Activated B cell treated with CpG ODN at 0.5 μM for 24 hours (primary cell): ENCODE measurements around the gene PARK7. TPM values are rescaled to one million over a fixed set of nuclear protein-coding genes. Genes with fewer than 3 reads are reported as not detected.

Experiments used
- ATAC-seq: fragments of 200-7000 bp; cut with Tn5 transposase; one replicate; pipeline ENCODE4 v1.10.0; 2021; ENCODE audit warnings: low read depth, mild to moderate bottlenecking, moderate library complexity
- CTCF ChIA-PET: fragments of 350-600 bp; sonication (Branson Sonifier 250); formaldehyde crosslinking; loops from one replicate; lab custom pipeline; 2021; ENCODE audit warnings: antibody characterized with exemption; lab: Charles Lee
- POLR2A ChIA-PET: fragments of 350-600 bp; sonication (Branson Sonifier 250); formaldehyde crosslinking; loops from one replicate; lab custom pipeline; 2021; ENCODE audit warnings: antibody characterized with exemption; lab: Charles Lee
- DNase-seq: peaks from one replicate; pipeline ENCODE4 v3.0.0; 2022
- H3K27ac Mint-ChIP-seq: one replicate; pipeline ENCODE4 v1.8.0; 2020; ENCODE audit warnings: mixed read lengths
- H3K27me3 Mint-ChIP-seq: one replicate; pipeline ENCODE4 v1.8.0; 2021; ENCODE audit warnings: mixed read lengths
- H3K36me3 Mint-ChIP-seq: one replicate; pipeline ENCODE4 v1.8.0; 2021; ENCODE audit warnings: low read depth, mixed read lengths
- H3K4me1 Mint-ChIP-seq: one replicate; pipeline ENCODE4 v1.8.0; 2021; ENCODE audit warnings: mixed read lengths
- H3K4me3 Mint-ChIP-seq: one replicate; pipeline ENCODE4 v1.8.0; 2020; ENCODE audit warnings: mild to moderate bottlenecking, mixed read lengths
- H3K9me3 Mint-ChIP-seq: one replicate; pipeline ENCODE4 v1.8.0; 2020; ENCODE audit warnings: mixed read lengths
- intact Hi-C: fragments of 100-400 bp; cut with micrococcal nuclease; formaldehyde crosslinking; loops from one replicate; pipeline ENCODE4 v1.15.1; 2024
- total RNA-seq: library from RNA; stranded (reverse); gene quantifications from 2 replicates; pipeline ENCODE4 v1.2.3, GENCODE V29; 2022
- TF ChIP-seq, protein P1 (sequence below): fragments of 200-600 bp; IDR thresholded peaks from one replicate; pipeline ENCODE4 v1.8.0; 2022; ENCODE audit warnings: antibody characterized with exemption, mild to moderate bottlenecking

The PARK7 gene
- total RNA-seq, 1 donor from 2014 or later = 242 TPM

DNA sequence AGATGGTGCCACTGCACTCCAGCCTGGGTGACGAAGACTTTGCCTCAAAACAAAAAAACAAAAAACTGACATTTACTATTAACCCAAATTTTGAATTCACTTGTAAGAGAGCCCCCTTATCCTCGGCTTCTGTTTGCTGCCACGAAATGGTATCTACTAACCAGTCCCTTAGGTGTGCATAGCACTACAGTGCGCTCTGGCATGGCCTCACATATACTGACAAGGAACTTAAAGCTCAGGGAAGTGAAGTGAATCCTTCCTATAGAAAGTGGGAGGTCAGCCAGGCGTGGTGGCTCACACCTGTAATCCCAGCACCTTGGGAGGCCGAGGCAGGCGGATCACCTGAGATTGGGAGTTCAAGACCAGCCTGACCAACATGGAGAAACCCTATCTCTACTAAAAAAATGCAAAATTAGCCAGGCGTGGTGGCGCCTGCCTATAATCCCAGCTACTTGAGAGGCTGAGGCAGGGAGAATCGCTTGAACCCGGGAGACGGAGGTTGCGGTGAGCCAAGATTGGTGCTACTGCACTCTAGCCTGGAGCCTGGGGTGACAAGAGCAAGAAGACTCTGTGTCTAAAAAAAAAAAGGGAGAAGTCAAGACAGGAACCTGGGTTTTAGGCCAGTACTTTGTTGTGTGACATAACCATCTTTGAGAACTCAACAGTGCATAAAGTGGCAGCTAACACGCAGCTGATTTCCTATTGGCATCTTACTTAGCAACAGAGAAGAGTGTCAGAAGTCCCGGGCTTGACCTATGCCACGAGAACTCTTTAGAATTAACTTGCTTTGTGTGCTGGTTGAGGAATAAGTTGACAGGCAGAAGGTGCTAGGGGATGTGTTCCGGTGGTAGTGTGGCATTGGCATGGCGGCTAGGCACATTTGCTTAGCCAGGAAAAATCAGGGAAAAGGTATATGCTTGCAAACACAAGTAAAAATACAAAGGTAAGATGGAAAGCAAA is 47.8 kb downstream of the PARK7 start:
- no peak overlapping the region for H3K27ac Mint-ChIP-seq

DNA sequence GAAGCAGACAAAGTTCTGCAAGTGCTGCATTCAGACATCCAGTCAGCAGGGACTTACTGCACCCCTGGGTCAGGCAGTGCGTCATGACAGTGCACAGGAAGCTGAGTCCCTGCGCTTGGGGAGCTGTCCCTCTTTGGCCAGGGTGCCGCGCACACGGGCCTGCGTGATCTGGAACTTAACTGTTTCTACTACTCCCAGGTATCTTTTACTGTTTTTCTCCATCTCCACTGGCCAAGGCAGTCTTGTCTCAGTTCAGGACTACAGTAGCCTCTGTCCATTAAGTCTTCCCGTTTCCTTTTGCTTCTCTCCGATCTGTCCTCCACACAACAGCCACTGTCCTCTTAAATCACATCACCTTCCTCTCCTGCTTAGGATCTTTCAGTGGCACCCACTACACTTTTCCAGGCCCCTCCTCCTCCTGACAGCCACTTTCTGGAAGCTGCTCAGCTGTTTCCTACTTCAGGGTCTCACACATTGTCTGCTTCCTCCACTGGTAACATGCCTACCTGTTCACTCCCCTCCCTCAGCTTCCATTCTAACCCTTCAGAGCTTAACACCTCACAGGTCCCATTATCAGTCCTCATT is 48.7 kb downstream of the PARK7 start:
- H3K27ac Mint-ChIP-seq = no peak overlapping the region
- DNase-seq (no peak), ATAC-seq (no peak)
- no peak overlapping the region for H3K4me3 Mint-ChIP-seq
- no peaks in the 10 kb centered on the region for H3K9me3 Mint-ChIP-seq
- peaks cover under 1% of the 10 kb centered on the region for H3K36me3 Mint-ChIP-seq
- H3K4me1 Mint-ChIP-seq = no peaks in the 10 kb centered on the region
- CTCF ChIA-PET = no interaction called here
- intact Hi-C loops = no loop called here
- POLR2A ChIA-PET = no interaction called here
- H3K27me3 Mint-ChIP-seq = peaks cover 2% of the 10 kb centered on the region
- TF ChIP-seq, protein P1, sequence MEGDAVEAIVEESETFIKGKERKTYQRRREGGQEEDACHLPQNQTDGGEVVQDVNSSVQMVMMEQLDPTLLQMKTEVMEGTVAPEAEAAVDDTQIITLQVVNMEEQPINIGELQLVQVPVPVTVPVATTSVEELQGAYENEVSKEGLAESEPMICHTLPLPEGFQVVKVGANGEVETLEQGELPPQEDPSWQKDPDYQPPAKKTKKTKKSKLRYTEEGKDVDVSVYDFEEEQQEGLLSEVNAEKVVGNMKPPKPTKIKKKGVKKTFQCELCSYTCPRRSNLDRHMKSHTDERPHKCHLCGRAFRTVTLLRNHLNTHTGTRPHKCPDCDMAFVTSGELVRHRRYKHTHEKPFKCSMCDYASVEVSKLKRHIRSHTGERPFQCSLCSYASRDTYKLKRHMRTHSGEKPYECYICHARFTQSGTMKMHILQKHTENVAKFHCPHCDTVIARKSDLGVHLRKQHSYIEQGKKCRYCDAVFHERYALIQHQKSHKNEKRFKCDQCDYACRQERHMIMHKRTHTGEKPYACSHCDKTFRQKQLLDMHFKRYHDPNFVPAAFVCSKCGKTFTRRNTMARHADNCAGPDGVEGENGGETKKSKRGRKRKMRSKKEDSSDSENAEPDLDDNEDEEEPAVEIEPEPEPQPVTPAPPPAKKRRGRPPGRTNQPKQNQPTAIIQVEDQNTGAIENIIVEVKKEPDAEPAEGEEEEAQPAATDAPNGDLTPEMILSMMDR = no peak

More for the DNA sequence above, 47.8 kb downstream of the PARK7 start:
- ChIA-PET POLR2A (no interaction called here), CTCF (no interaction called here)
- intact Hi-C loops = no loop called here
- Mint-ChIP-seq H3K36me3 (peaks cover 6% of the 10 kb centered on the region), H3K27me3 (no peaks in the 10 kb centered on the region), H3K9me3 (no peaks in the 10 kb centered on the region), H3K4me3 (no peak overlapping the region), H3K4me1 (no peaks in the 10 kb centered on the region)
- ATAC-seq (no peak), DNase-seq (no peak)
- TF ChIP-seq, protein P1 = no peak

DNA sequence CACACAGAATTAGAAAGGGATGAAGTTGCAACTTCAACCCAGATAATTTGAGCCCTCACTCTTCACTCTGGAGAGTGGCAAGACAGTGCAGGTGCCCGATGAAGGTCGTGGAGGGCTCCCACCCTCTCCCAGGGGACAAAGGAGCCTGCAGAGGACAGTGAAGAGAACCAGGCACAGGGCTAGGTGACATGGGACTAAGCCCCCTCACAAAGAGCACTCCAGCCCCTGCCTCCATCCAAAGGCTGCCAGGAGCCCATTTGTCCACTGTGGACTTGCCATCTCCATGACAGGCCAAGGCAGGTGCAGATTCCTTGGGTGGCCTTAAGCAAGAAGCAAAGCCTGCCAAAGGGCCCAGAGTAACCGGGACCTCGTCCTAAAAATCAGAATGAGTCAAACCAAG is 49.5 kb downstream of the PARK7 start:
- no peak overlapping the region for H3K4me3 Mint-ChIP-seq
- no peak overlapping the region for H3K27ac Mint-ChIP-seq
- no peaks in the 10 kb centered on the region for H3K36me3 Mint-ChIP-seq
- ChIA-PET CTCF (no interaction called here), POLR2A (no interaction called here)
- intact Hi-C loops = no loop called here
- DNase-seq (no peak), ATAC-seq (no peak)
- H3K27me3 Mint-ChIP-seq = peaks cover 5% of the 10 kb centered on the region
- H3K9me3 Mint-ChIP-seq = no peaks in the 10 kb centered on the region
- TF ChIP-seq, protein P1 = no peak
- H3K4me1 Mint-ChIP-seq = no peaks in the 10 kb centered on the region

DNA sequence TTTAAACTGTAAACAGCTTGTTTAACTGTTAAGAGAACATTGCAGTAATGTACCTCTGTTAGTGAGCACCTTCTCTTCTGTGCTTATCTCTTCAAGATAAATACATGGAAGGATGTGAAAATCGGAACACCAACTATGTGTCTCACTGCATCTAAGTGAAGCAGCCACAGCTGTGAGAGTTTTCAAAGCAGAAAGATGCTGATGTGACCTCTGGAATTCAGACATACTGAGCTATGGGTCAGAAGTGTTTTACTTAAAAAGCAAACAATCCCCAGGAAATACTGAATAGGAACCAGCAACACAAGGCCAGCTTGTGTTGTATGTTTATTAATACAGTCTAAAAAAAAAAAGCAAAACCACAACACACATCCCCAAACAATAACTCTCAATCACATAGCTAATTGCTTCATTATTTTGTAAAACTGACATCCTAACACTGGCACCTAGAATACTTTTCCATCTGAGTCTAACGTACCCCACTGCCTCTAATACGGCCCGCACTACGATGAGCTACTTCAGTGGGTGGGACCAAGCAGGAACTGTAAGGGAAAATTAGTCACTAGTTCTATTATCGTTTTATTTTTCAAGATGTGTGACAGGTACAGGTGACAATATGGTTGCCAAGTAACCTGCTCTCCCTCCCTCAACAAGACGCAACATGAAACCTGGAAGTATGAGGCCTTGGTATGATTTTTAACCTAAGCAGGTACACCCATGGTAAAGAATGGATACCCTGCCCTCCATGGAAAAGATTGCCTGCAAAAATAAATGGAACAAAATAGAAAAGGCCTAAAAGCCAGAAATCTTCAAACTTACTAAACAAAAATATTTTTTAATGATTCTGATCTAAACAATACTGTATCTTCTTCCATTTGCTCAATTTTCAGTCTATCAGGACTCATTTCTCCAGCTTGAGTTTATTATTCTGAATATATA is 50.7 kb downstream of the PARK7 start:
- TF ChIP-seq, protein P1 = no peak
- Mint-ChIP-seq H3K4me3 (no peak overlapping the region), H3K9me3 (no peaks in the 10 kb centered on the region), H3K27ac (no peak overlapping the region), H3K27me3 (peaks cover 10% of the 10 kb centered on the region), H3K4me1 (no peaks in the 10 kb centered on the region), H3K36me3 (no peaks in the 10 kb centered on the region)
- CTCF ChIA-PET = interaction anchor here (0.6 to 7.2 kb wide), 3 partner anchors 338 to 845 kb away, joined by 3 to 83 read pairs (median 61); no protein-coding TSS in a partner anchor
- no peak for ATAC-seq
- no peak for DNase-seq
- intact Hi-C loops = no loop called here
- POLR2A ChIA-PET = no interaction called here
